ENCODE results near the gene MS4A8. TPM values are rescaled to one million over a fixed set of nuclear protein-coding genes. Genes with fewer than 3 reads are reported as not detected.
"Not testable (repeated sequence)": the region's sequence is repeated elsewhere in the genome, so short reads cannot be mapped to it uniquely, and the experiment has no call there.

The MS4A8 gene
- total and polyA plus RNA-seq, 2 of the 13 experiments (the other 11 are each of a cell fraction or from before 2014, with no cell fraction given) = not detected

DNA sequence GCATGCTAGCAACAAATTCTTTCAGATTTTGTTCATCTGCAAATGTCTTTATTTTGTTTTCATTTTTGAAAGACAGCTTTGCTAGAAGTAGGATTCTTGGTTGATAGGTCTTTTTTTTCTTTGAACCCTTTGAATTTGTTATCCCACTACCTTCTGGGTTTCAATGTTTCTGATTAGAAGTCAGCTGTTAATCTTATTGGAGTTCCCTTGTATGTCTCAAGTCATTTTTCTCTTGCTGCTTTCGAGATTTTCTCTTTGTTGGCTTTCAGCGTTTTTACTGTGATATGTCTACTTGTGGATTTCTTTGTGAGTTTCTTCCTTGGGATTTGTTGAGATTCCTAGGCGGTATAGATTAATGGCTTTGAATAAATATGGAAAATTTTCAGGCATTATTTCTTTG, 27.2 kb upstream of the MS4A8 start:
- FAIRE-seq = no peak
- H4K20me1 ChIP-seq (ENCODE audit: insufficient read depth, low read length) = no peaks in the 10 kb centered on the region
- peaks cover 29% of the 10 kb centered on the region for H3K9me3 ChIP-seq (ENCODE audit: low read length)
- ATAC-seq = no peak
- in situ Hi-C loops (cut with HindIII; ENCODE audit: extremely low pct_ligation_motif_present, low pct_unique_long_range_greater_than_20kb) = no loop called here
- WGBS (ENCODE audit: low lambda C conversion rate) = 16% methylated on average over 3 of the region's 3 CpGs
- intact Hi-C loops (cut with micrococcal nuclease; ENCODE audit: unreplicated experiment) = no loop called here
- no peak overlapping the region for H3K9ac ChIP-seq (ENCODE audit: insufficient read depth, low read depth, low read length)
- no peak overlapping the region for H2AFZ ChIP-seq (ENCODE audit: low read length)
- no peaks in the 10 kb centered on the region for H3K36me3 ChIP-seq (replicated peaks in 1 of 2; ENCODE audit: control insufficient read depth in 1 of 2, insufficient read depth in 2 of 2, low read length in 2 of 2)
- no peaks in the 10 kb centered on the region for H3K27me3 ChIP-seq (ENCODE audit: control insufficient read depth in 1 of 2, insufficient read depth in 2 of 2, low read length in 2 of 2)
- H3K4me1 ChIP-seq (ENCODE audit: insufficient read depth, low read length) = no peaks in the 10 kb centered on the region
- ChIA-PET POLR2A (no interaction called here), CTCF (ENCODE audit: low intra/inter-chr PET ratio, low total read pairs) (no interaction called here)
- no peak overlapping the region for H3K4me2 ChIP-seq (ENCODE audit: low read depth, low read length)
- TF ChIP-seq ZNF337 (CRISPR knock-in tag; IDR thresholded peaks at IDR 0.05; ENCODE audit: borderline replicate concordance, low read depth) (no peak), ZNF317 (CRISPR knock-in tag; IDR thresholded peaks at IDR 0.05) (peak; percentile 98)
- DNase-seq (ENCODE audit: low spot score) = no peak
- H3K27ac ChIP-seq (ENCODE audit: extremely low read length, insufficient read depth, low read length) = no peak overlapping the region
- no TSS peak for BruUV-seq (replicated peaks)
- H3K4me3 ChIP-seq (replicated peaks in 1 of 3; ENCODE audit: insufficient read depth in 1 of 3, low read depth in 2 of 3, low read length in 3 of 3) = no peak overlapping the region
- H3K79me2 ChIP-seq (ENCODE audit: insufficient read depth, low read length) = no peaks in the 10 kb centered on the region

DNA sequence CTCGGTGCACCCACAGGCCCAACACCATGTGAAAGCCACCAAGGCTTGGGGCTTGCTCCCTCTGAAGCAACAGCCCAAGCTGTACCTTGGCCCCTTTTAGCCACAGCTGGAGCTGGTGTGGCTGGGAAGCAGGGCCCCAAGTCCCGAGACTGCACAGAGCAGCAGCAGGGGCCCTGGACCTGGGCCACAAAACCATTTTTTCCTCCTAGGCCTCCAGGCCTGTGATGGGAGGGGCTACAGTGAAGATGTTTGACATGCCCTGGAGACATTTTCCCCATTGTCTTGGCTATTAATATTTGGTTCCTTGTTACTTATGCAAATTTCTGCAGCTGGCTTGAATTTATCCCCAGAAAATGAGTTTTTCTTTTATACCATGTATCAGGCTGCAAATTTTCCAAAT, 21.2 kb upstream of the MS4A8 start:
- DNase-seq (ENCODE audit: low spot score); H3K27me3 ChIP-seq (ENCODE audit: control insufficient read depth in 1 of 2, insufficient read depth in 2 of 2, low read length in 2 of 2); H3K27ac ChIP-seq (ENCODE audit: extremely low read length, insufficient read depth, low read length); intact Hi-C loops (cut with micrococcal nuclease; ENCODE audit: unreplicated experiment); H3K79me2 ChIP-seq (ENCODE audit: insufficient read depth, low read length); CTCF ChIA-PET (ENCODE audit: low intra/inter-chr PET ratio, low total read pairs); H3K36me3 ChIP-seq (replicated peaks in 1 of 2; ENCODE audit: control insufficient read depth in 1 of 2, insufficient read depth in 2 of 2, low read length in 2 of 2); H3K4me3 ChIP-seq (replicated peaks in 1 of 3; ENCODE audit: insufficient read depth in 1 of 3, low read depth in 2 of 3, low read length in 3 of 3); in situ Hi-C loops (cut with HindIII; ENCODE audit: extremely low pct_ligation_motif_present, low pct_unique_long_range_greater_than_20kb); H3K4me1 ChIP-seq (ENCODE audit: insufficient read depth, low read length); FAIRE-seq; H2AFZ ChIP-seq (ENCODE audit: low read length); H4K20me1 ChIP-seq (ENCODE audit: insufficient read depth, low read length); POLR2A ChIA-PET; BruUV-seq (replicated peaks); H3K9ac ChIP-seq (ENCODE audit: insufficient read depth, low read depth, low read length); ATAC-seq; H3K4me2 ChIP-seq (ENCODE audit: low read depth, low read length): not testable (repeated sequence)
- H3K9me3 ChIP-seq (ENCODE audit: low read length) = peaks cover 36% of the 10 kb centered on the region
- no CpG with 5 or more reads among the region's 2 CpGs for WGBS (ENCODE audit: low lambda C conversion rate)

DNA sequence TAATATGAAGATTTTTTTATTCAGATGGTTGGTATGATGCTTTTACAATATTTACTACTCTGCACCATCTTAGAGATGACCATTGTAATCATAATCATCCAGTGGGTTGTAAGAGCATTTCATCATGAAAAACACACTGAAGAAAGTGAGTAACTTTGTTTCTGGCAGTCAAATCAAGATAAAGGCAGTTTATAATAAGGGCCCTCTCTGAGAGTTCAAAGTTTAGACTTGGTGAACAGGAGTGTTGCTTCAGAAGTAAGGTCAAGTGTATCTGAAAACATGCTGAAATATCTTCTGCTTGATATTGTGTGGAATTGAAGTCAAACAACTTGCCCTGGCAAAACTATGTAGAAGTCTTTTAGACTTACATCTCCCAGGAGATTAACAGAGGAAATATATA, 19.5 kb upstream of the MS4A8 start:
- no peaks in the 10 kb centered on the region for H3K36me3 ChIP-seq (replicated peaks in 1 of 2; ENCODE audit: control insufficient read depth in 1 of 2, insufficient read depth in 2 of 2, low read length in 2 of 2)
- no TSS peak for BruUV-seq (replicated peaks)
- TF ChIP-seq MIER2 (CRISPR knock-in tag; IDR thresholded peaks at IDR 0.05) = no peak
- TF ChIP-seq, protein P1, sequence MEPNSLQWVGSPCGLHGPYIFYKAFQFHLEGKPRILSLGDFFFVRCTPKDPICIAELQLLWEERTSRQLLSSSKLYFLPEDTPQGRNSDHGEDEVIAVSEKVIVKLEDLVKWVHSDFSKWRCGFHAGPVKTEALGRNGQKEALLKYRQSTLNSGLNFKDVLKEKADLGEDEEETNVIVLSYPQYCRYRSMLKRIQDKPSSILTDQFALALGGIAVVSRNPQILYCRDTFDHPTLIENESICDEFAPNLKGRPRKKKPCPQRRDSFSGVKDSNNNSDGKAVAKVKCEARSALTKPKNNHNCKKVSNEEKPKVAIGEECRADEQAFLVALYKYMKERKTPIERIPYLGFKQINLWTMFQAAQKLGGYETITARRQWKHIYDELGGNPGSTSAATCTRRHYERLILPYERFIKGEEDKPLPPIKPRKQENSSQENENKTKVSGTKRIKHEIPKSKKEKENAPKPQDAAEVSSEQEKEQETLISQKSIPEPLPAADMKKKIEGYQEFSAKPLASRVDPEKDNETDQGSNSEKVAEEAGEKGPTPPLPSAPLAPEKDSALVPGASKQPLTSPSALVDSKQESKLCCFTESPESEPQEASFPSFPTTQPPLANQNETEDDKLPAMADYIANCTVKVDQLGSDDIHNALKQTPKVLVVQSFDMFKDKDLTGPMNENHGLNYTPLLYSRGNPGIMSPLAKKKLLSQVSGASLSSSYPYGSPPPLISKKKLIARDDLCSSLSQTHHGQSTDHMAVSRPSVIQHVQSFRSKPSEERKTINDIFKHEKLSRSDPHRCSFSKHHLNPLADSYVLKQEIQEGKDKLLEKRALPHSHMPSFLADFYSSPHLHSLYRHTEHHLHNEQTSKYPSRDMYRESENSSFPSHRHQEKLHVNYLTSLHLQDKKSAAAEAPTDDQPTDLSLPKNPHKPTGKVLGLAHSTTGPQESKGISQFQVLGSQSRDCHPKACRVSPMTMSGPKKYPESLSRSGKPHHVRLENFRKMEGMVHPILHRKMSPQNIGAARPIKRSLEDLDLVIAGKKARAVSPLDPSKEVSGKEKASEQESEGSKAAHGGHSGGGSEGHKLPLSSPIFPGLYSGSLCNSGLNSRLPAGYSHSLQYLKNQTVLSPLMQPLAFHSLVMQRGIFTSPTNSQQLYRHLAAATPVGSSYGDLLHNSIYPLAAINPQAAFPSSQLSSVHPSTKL (CRISPR knock-in tag; IDR thresholded peaks at IDR 0.05) = no peak
- TF ChIP-seq ZNF720 (CRISPR knock-in tag; IDR thresholded peaks at IDR 0.05) = no peak
- TF ChIP-seq WIZ (CRISPR knock-in tag; IDR thresholded peaks at IDR 0.05) = no peak
- no peak for TF ChIP-seq MTA1 (CRISPR knock-in tag; IDR thresholded peaks at IDR 0.05; ENCODE audit: borderline replicate concordance)
- TF ChIP-seq ZNF543 (CRISPR knock-in tag; IDR thresholded peaks at IDR 0.05) = no peak

More for the DNA sequence above, 19.5 kb upstream of the MS4A8 start:
- H3K9ac ChIP-seq (ENCODE audit: insufficient read depth, low read depth, low read length) = no peak overlapping the region
- in situ Hi-C loops (cut with HindIII; ENCODE audit: extremely low pct_ligation_motif_present, low pct_unique_long_range_greater_than_20kb) = no loop called here
- no peaks in the 10 kb centered on the region for H4K20me1 ChIP-seq (ENCODE audit: insufficient read depth, low read length)
- no peak overlapping the region for H3K4me3 ChIP-seq (replicated peaks in 1 of 3; ENCODE audit: insufficient read depth in 1 of 3, low read depth in 2 of 3, low read length in 3 of 3)
- H3K27me3 ChIP-seq (ENCODE audit: control insufficient read depth in 1 of 2, insufficient read depth in 2 of 2, low read length in 2 of 2) = no peaks in the 10 kb centered on the region
- ChIA-PET POLR2A (no interaction called here), CTCF (ENCODE audit: low intra/inter-chr PET ratio, low total read pairs) (no interaction called here)
- DNase-seq (ENCODE audit: low spot score) (no peak), ATAC-seq (no peak), FAIRE-seq (no peak)
- no peaks in the 10 kb centered on the region for H3K79me2 ChIP-seq (ENCODE audit: insufficient read depth, low read length)
- H3K27ac ChIP-seq (ENCODE audit: extremely low read length, insufficient read depth, low read length) = no peak overlapping the region
- peaks cover 28% of the 10 kb centered on the region for H3K9me3 ChIP-seq (ENCODE audit: low read length)
- no peaks in the 10 kb centered on the region for H3K4me1 ChIP-seq (ENCODE audit: insufficient read depth, low read length)
- intact Hi-C loops (cut with micrococcal nuclease; ENCODE audit: unreplicated experiment) = no loop called here
- no peak overlapping the region for H3K4me2 ChIP-seq (ENCODE audit: low read depth, low read length)
- no peak overlapping the region for H2AFZ ChIP-seq (ENCODE audit: low read length)
